NOMO-1 treated with DMSO at 0.1 percent for 48 hours (cell line): ENCODE data around the gene LRRC4C.

Experiments
- DNase-seq: peaks from one replicate; lab custom pipeline; 2025; ENCODE audit not compliant: unreplicated experiment; lab: John Stamatoyannopoulos, UW

Gene LRRC4C

DNA sequence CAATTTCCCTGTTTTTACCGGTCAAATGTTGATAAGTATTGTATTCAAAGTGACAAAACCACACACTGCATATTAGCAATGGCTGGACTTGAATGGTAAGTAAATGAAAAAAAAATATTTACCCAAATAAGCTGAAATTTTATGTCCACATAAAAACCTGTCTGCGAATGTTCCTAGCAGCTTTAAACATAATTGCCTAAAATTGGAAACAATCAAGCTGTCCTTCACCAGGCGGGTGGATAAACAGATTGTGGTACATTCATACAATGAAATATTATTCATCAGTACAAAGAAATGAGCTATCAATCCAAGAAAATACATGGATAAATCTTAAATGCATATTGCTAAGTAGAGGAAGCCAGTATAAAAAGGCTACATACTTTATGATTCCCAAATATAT, 1067.8 kb downstream of the LRRC4C start:
- DNase-seq = no peak

DNA sequence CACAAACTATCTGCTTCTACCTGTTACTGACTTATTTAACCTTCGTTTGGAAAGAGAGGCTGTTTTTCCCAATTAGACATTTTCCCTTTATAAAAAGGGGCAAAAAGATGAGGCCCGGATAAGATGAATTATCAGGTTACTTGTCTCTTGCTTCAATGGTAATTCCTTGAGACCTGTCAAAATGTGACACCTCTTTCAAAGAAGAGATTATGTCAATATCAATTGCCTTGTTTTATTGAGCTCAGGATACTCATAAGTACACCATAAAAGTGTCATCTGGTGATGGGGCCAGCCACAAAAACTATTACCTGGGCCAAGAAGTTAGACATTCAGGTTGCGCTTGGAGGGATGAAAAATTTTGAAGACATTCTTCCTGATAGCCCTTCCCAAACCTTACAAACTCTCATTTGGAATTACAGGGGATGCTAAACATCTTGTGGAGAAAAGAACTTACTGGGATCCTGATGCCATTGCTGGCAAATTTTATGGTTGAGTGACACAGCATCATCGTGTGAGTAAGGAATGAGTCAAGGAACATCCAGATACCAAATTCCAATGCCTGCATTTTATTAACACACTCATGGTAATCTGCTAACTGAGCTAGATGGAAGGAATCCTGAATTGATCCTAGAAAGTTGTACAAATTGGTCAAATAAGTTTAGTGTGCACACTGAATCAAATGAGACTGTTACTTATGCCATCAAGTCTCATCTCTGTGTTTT, 1071.2 kb downstream of the LRRC4C start:
- DNase-seq = no peak

DNA sequence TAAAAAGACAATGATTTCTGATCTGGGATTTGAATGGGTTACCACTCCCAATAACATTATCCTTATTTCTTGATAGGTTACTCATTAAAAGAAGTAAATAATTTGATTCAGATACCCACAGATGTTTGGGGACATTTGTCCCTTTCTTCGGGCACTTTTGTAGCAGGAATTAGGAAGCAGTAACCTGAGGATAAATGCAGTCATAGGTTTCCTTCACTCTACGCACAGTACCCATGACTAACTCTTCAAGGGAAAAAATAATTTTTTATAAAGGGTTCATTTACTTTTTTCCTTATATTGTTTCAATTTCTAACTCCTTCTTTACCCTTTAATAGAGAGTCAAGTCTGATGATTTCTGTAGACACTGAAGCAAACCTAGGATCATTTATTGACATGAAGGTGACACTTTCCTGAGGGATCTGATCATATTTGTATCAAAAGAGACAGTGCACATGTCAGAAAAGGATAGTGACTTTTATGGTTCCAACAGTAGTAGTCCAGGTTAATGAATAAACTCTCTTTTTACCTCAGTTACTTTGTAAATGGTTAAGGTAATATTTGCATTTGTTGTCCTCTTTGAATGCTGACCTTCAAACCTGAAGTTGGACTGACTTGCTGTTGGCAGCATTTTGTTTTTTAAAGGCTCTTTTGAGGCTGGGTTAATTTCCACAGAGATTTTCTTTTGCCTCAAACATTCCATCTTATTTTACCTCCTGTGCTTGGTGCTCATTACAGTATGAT, 1072.0 kb downstream of the LRRC4C start:
- no peak for DNase-seq

DNA sequence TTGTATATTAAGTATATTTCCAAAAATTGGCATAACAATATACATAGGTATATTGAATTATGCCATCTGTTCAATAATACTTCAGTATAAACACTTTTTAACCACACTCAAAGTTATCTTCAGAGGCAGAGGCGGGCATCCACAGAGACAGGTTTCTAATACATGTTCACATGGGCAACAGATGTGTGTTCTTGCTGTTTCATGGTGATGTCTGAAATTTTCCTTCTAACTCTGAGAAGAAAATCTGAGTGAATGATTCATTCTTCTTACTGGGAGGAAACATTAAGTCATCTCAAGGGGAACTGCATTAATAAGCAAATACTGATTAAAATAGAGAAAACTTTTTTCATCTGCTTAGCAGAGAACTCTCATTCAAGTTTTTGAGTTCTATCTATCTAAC, 1074.5 kb downstream of the LRRC4C start:
- DNase-seq = no peak

DNA sequence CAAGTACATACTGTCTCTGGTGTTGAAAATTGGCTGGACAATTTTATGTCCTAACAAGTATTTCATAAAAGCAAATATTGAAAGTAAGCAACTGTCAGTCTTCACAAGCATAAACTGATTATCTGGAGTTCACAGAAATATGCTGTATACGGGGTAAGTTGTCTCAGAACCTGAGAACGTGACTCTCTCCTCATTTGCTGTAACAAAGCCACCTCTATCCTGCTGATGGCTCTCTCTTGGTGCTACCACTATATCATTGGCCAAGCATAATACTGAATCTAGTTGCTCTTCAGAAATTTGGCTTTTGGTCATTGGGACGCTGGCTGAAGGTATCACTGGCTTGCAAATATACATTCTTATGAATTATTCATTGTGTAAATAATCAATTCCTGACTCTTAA, 1078.0 kb downstream of the LRRC4C start:
- DNase-seq = no peak

DNA sequence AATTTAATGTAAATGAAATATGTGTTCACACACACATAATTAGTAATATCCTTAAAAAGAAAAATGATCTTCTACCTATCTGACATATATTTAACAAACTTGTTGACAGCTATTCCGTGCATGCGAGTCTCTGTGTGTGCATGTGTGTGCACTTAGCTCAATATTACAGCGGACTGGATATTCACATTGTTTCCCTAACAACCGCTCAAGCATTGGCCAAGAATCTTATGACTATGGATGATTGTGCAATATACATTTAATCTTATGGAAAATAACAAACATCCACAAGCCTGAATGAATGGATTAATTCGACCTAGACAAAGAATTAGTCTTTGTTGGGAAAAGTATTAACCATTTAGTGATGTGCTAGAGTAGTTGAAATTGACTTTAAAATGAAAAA, 1078.6 kb downstream of the LRRC4C start:
- DNase-seq = no peak

DNA sequence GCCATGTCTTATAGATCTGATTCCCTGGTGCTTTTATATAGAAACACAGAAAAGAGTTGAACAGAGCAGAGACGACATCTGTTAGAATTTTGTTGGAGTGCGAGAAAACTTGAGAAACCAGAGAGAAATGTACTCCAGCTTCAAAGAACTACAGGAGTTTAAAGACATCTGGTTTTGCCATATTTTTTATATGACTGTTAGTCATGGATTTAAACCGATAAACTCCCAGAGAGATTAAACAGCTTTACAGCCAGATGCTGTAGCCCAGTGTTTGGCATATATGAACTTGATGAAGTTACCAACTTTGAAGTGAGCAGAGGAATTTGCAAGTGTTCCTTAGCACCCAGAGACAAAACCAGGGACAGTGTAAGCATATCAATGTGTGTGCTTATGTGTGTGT, 1083.1 kb downstream of the LRRC4C start:
- no peak for DNase-seq

DNA sequence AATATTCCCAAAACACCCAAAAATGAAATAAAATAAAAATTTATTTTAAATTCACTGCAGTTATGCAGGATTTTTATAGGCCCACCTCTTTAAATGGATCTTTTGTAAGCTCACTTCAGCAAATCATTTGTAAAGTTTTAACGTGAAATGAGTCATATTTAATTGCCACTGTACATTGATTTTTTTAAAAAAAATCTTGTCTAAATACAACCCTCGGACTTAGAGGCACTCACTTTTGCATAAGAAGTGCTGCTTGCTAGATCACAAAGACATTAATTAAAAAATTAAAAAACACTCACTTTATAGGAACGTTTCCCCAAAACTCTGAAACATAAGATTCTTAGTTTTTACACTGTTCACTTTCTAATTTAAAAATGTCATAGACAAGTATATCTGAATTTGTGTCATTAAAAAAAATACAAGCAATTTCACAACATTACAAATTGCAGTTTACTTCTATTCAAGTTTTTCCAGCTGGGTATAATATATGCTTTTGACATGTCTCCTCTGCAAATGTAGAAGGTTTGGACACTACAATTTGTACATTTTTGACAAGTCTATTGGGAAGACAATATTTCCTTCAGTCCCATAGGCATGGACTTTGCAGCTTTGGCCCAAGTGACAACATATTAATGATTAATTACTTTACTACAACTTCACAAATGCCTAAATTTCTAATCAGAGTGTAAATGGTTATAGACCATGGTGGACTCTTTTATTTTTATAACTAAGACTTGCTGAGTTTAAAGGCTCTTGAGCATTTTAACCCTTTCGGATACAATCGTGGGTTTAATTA, 1088.4 kb downstream of the LRRC4C start:
- no peak for DNase-seq

DNA sequence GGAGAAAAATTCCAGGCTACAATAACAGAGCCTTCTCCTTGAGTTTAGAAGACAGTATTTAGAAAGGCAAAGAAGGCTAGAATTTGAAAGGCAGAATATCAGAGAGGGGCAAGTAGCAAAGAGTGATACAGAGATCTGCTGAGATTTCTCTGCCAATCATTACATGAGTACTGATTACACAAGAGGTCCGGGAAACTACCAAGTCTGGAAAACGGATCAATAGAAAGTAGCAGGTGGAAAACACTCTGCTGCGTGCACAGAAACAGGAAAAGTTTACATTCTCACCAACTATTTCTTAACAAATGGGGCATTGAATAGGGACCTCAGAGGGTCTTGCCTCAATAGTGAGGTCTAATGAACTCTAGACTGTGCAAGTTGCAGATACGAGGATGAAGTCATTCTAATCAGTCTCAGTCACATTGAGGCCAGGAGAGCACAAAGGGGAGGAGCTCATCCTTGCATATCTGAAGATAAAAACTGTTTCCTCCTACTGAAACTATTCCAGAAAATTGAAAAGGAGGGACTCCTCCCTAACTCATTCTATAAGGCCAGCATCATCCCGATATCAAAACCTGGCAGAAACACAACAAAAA, 1099.2 kb downstream of the LRRC4C start:
- no peak for DNase-seq

DNA sequence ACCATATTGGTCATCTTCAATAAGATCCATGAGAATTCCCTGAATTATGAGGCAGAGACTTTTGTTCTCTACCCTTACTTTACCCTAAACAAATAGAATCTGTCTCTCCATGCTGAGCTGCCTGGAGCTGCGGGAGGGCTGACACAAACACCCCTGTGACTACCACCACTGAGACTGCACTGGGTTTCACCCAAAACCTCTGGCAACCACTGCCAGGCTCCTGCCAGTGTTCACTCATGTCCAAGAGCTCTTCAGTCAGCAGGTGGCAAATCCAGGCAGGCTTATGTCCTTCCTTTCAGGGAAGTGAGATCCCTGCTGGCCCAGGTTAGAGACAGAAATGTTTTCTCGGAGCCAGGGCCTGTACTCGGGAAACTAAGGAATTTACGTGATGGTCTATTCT, 1105.3 kb downstream of the LRRC4C start:
- DNase-seq = no peak

DNA sequence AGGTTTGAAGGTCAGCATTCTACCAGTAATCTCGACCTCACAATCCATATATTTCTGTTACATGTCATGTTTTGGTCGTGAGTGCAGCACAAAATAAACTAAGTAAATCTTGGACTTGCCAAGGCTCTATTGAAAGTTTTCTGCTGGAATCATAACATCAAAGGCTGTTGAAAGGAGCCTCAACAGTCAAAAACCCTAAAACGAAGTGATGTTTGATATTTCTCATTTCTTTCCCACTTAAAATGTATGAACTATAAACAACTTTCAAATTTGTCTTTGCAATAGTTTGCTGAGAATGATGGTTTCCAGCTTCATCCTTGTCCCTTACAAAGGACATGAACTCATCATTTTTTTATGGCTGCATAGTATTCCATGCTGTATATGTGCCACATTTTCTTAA, 1118.5 kb downstream of the LRRC4C start:
- no peak for DNase-seq

DNA sequence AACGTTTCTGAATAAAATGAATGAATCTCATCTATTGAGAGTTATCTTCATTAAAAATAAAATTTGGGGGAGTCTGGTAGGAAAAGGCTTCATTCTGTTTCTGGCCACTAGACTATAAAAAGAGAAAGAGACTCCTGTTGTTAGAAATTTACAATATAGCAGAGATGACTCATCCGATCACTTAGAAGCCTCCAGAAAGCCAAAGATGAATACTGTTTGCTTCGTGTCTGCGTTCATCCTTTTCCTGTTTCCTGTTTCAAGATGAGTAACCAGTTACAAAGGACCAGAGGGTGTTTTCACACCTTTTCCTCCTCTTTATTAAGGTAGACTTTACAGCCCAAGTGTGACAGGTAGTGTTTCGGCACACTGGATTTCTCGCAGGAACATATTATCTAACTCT, 1120.7 kb downstream of the LRRC4C start:
- DNase-seq = no peak

DNA sequence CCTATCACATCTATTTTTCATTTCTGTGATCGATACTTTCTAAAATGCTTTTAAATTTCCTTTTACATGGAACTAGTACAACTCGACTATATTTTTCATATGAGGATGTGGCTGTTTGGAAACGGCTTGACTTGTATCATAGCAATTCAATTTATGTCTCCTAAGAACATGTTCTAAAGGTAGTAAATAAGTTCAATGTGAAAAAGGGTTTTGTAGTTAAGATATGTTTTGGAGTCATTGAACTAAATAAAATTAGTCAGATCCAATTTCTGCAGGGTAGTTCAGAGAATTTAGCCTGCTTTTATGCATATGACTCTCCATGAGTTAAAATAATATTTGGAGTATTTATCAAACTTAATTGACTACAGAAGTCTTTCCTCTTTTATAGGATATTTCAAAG, 1121.4 kb downstream of the LRRC4C start:
- no peak for DNase-seq

DNA sequence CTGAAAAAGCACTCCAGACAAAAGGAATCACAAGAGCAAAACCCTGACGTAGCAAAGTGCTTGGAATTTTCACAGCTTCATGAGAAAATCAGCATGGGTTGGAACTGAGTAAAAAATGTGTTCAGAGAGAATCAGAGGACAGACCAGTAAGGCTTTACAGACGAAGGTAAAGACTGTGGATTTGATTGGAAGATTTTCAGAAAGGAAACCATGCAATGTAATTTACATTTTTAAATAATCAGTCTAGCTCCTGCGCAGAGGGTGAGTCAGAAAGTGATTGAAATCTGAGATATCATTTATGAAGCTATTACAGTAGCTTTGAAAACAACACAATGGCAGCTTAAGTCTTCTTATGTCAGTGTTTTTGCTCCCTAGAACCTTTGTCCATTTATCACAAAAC, 1122.3 kb downstream of the LRRC4C start:
- DNase-seq = no peak

DNA sequence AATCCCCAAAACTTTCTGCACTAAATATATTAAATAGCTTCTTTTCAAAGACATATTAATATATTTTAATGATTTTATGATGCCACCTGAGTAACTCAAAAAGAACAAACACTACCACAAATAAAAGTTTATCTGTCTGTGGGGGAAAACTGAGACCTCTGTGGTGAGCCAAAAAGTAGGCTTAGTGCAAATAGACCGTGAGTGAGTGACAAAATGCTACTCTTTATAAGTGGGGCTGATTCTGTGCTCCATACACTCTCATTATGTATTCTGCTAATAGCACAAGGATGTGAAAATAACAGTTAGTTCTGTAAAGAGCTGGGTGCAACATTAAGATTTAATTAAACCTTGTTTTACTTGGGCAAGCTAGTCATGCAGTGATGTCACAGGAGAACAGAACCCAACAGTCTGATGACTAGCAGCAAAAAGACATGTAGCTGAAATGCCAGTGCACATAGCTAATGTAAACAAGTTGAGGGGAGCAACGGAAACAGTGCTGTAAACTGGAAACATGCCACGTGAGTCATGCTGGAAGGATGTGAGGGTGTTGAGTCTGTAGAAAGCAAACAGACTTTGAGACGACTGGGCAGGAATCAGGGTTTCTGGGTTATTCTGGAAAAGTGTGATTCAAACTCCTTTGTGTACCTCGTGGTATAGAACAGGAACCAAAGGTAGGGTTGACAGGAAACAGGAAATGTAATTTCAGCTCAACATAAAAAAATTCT, 1130.4 kb downstream of the LRRC4C start:
- DNase-seq = no peak

DNA sequence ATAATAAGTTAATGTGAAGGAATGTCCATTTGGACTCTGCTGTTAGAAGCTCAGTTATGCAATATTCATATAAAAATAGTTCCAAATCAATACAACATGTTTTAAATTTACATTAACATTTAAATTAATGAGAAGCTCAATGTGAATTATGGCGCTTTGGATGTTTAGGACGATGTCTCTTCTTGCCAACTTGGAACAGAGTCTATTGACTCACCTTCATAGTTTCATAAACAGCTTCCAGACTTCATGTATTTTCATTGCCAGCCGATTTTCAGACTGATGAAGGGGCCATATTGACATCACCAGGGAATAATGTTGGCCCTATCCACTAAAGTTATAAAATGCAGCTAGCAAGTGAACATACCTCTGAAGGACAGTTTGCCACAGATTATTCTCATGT, 1136.2 kb downstream of the LRRC4C start:
- DNase-seq = no peak

DNA sequence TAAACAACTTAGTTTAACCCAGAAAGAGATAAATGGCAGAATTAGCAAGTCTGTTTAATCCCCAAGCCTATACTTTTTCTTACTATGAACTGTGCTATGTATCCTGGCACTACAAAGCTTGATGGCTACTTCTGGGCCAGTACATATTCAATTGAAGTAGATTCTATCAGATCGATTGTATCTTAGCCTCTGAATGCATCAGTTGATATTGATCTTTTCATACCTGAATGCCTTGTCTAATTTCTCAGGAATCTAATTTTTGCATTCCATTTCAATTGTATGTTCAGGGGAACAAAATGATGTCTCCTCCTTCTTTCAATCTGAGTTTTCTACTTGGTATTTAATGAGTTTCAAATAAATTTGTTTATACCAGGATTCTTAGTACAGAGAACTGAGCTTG, 1137.9 kb downstream of the LRRC4C start:
- DNase-seq = no peak

DNA sequence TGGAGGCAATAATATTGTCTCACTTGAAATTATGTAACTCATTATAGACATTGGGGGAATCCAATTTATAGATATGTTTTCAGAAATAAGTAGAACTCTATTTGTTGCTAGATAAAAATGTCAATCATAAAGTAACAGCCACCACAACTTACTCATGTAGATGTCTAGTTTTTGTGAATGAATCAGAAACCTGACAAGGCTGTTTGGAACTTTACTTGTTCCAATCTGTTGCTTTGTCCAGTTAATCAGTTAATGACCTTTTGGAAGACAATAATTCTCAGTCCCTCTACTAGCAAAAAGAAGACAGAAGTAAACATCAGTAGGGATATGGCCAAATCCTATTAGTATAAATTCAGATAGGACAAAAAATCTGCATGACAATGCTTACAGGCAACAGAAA, 1143.3 kb downstream of the LRRC4C start:
- no peak for DNase-seq

DNA sequence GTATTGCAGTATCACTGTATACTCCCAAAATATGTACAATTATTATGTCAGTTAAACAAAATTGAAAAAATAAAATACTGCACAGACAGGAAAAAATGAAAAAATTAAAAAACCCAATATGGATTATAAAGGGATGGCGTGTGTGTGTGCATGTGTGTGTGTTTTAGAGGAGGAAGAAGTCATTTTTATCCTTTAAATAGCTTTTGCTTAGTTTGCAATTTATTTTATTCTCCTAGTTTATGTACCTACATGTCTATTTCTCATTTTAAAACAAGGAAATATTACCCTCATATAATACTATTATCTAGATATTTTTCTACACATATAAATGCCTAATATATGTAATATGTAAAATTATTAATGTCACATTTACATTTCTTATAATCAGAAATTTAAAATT, 1144.3 kb downstream of the LRRC4C start:
- no peak for DNase-seq

DNA sequence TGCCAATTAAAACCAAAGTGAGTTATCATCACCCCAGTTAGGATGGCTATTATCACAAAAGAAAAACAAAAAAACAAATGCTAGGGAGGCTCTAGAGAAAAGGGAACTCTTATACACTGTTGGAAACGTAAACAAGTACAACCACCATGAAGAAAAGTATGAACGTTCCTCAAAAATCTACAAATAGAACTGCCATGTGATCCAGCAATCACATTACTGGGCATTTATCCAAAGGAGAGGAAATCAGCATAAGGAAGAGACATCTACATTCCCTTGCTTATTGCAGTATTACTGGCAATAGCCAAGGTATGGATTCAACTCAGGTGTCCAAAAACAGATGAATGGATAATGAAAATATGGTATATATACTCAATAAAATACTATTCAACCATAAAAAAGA, 1145.1 kb downstream of the LRRC4C start:
- DNase-seq = no peak

DNA sequence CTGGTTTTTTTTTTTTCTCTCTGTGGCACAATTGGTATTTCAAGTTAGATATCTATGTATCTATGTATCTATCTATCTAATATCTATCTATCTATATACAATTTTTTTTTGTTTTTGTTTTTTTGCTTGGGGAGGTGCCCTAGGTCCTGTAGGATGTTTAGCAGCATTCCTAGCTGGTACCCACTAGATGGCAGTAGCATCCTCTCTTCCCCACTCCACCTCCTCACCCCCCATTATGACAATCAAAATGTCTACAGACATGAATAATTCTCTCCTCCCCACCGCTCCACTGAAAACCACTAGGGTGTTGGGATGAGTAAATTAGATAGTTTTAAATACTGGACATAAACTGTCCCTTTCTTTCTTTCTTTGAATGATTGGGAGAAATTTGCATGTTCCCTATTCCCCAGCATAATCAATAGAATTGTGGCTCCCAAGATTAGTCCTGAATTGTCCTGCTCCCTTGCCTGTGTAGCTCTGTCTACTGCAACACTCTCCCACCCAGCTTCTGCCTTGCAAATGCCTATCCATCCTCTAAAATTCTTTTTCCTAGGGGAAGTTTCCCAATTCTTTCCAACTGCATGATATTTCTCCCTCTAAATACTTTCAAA, 1152.4 kb downstream of the LRRC4C start:
- DNase-seq = peak; percentile 10
